K562 (cell line): ENCODE data around the gene SEH1L. TPM values are rescaled to one million over a fixed set of nuclear protein-coding genes. Genes with fewer than 3 reads are reported as not detected.

Experiments
- ATAC-seq: fragments of 200-7000 bp; cut with Tn5 transposase; 3 replicates; pipeline ENCODE4 v1.9.1; 2020; ENCODE audit warnings: moderate library complexity
- BruUV-seq: library from RNA; stranded (reverse); fragments of 400-500 nt; replicated peaks from 2 replicates; lab custom pipeline; 2021; lab: Mats Ljungman, UMichigan
- CTCF ChIA-PET: fragments of 300-600 bp; formaldehyde crosslinking; extraction: SDS; loops from one replicate; lab custom pipeline; 2021; ENCODE audit warnings: low intra/inter-chr PET ratio; lab: Yijun Ruan, JAX
- POLR2A ChIA-PET: fragments of 300-600, 350-650 bp; sonication (Branson Sonifier 250); formaldehyde crosslinking; extraction: SDS; loops from one replicate; lab custom pipeline; 2021; ENCODE audit warnings: antibody characterized with exemption, inconsistent platforms; lab: Yijun Ruan, JAX
- DNase-seq, 4 experiments: peaks; one replicate each; pipeline versions ENCODE4 v3.0.0 to v3.0.0-alpha.2; 2011 to 2018; ENCODE audit warnings: low spot score in 3 of 4, mixed read lengths in 3 of 4; ENCODE audit errors: extremely low read depth in 1 of 4
- FAIRE-seq: peaks from 2 replicates; lab custom pipeline; 2011; peaks lifted over from hg19 to GRCh38; lab: Jason Lieb, UNC
- H2AFZ ChIP-seq: 2 replicates; pipeline ENCODE4 v1.6.0; 2011; ENCODE audit warnings: low read depth, low read length, control low read depth, inconsistent platforms
- H3K27ac ChIP-seq: fragments of 200-600 bp; 3 replicates; pipeline ENCODE4 v1.8.0; 2011; ENCODE audit warnings: low read depth, mild to moderate bottlenecking, control low read depth, inconsistent platforms, low read length, moderate library complexity, mixed read lengths; ENCODE audit errors: extremely low read depth
- H3K27me3 ChIP-seq, 2 experiments: fragments of 300-600 bp in 1 of 2; 2 replicates in 1 of 2; 3 replicates in 1 of 2; pipeline versions ENCODE4 v1.6.0 to v1.8.0; 2011; ENCODE audit warnings: inconsistent platforms in 2 of 2, low read length in 2 of 2, mild to moderate bottlenecking in 1 of 2, mixed read lengths in 1 of 2, moderate library complexity in 1 of 2; ENCODE audit not compliant: control insufficient read depth in 2 of 2, insufficient read depth in 2 of 2
- H3K36me3 ChIP-seq: fragments of 300-600 bp; 3 replicates; pipeline ENCODE4 v1.8.0; 2011; ENCODE audit warnings: mild to moderate bottlenecking, low read length, inconsistent platforms; ENCODE audit not compliant: control insufficient read depth, insufficient read depth
- H3K4me1 ChIP-seq, 2 experiments: fragments of 200-600 bp in 1 of 2; replicated peaks in 1 of 2; 2 replicates in 1 of 2; 3 replicates in 1 of 2; pipeline versions ENCODE4 v1.5.1 to v1.8.0; 2011; ENCODE audit warnings: inconsistent platforms in 2 of 2, low read length in 2 of 2, mild to moderate bottlenecking in 1 of 2, mixed read lengths in 1 of 2, moderate library complexity in 1 of 2; ENCODE audit not compliant: control insufficient read depth in 2 of 2, insufficient read depth in 2 of 2
- H3K4me2 ChIP-seq: 2 replicates; pipeline ENCODE4 v1.6.1; 2011; ENCODE audit warnings: low read length, control low read depth, inconsistent platforms, mixed read lengths; ENCODE audit not compliant: insufficient read depth
- H3K4me3 ChIP-seq: fragments of 200-600 bp; sonication (generic), shearing (Covaris generic); 2 replicates; pipeline ENCODE4 v1.5.1; 2016; ENCODE audit warnings: control low read depth, inconsistent platforms
- H3K79me2 ChIP-seq: fragments of 200-600 bp; 3 replicates; pipeline ENCODE4 v1.8.0; 2011; ENCODE audit warnings: low read length, inconsistent platforms; ENCODE audit not compliant: control insufficient read depth, insufficient read depth
- H3K9ac ChIP-seq, 2 experiments: 2 replicates each; pipeline versions ENCODE4 v1.6.0 to v1.6.1; 2011; ENCODE audit warnings: low read depth in 2 of 2, low read length in 2 of 2, control low read depth in 1 of 2, inconsistent platforms in 1 of 2, mild to moderate bottlenecking in 1 of 2, mixed read lengths in 1 of 2; ENCODE audit not compliant: insufficient read depth in 1 of 2
- H3K9me1 ChIP-seq: one replicate; pipeline ENCODE4 v1.6.0; 2011; ENCODE audit warnings: inconsistent platforms, mild to moderate bottlenecking, low read length, moderate library complexity; ENCODE audit not compliant: control insufficient read depth, insufficient read depth
- H3K9me3 ChIP-seq: replicated peaks from 2 replicates; pipeline ENCODE4 v1.5.1; 2011; ENCODE audit warnings: low read depth, low read length, inconsistent platforms; ENCODE audit not compliant: control insufficient read depth, insufficient read depth
- H4K20me1 ChIP-seq: replicated peaks from 2 replicates; pipeline ENCODE4 v1.6.1; 2011; ENCODE audit warnings: low read length, inconsistent platforms, mixed read lengths; ENCODE audit not compliant: control insufficient read depth, insufficient read depth
- C11orf30 ChIP-seq: fragments of 450-650 bp; IDR thresholded peaks from 2 replicates; pipeline ENCODE4 v1.6.1; 2016; ENCODE audit warnings: low read depth, mild to moderate bottlenecking
- CHCHD3 ChIP-seq: fragments of 250-450 bp; sonication (Bioruptor Pico); IDR thresholded peaks from 2 replicates; pipeline ENCODE4 v2.1.2; 2022; ENCODE audit warnings: mild to moderate bottlenecking
- FOXK2 ChIP-seq, 2 experiments: fragments of 450-650 bp; IDR thresholded peaks in 1 of 2; conservative IDR thresholded peaks in 1 of 2; 2 replicates each; pipeline ENCODE4 v1.6.1; 2016; ENCODE audit warnings: low read depth in 2 of 2, mild to moderate bottlenecking in 1 of 2
- HES1 ChIP-seq: fragments of 450-650 bp; IDR thresholded peaks from 2 replicates; pipeline ENCODE4 v1.6.1; 2016; ENCODE audit warnings: low read depth, mild to moderate bottlenecking, moderate library complexity
- HNRNPH1 ChIP-seq: fragments of 200-400 bp; formaldehyde crosslinking; optimal IDR thresholded peaks from 2 replicates; pipeline ENCODE3; 2017; ENCODE audit warnings: low read depth, mild to moderate bottlenecking, low read length, moderate library complexity
- HOMEZ ChIP-seq: fragments of 250-450 bp; sonication (Bioruptor Pico); IDR thresholded peaks from 2 replicates; pipeline ENCODE4 v1.4.0; 2020; ENCODE audit warnings: mild to moderate bottlenecking, moderate library complexity
- MCM7 ChIP-seq, 2 experiments: fragments of 450-650 bp; IDR thresholded peaks; 2 replicates each; pipeline ENCODE4 v1.6.1; 2016 to 2018
- MECOM ChIP-seq: fragments of 250-450 bp; sonication (Bioruptor Pico); IDR thresholded peaks from 2 replicates; pipeline ENCODE4 v1.8.0; 2022; ENCODE audit warnings: inconsistent platforms
- MYNN ChIP-seq, 2 experiments: sonication (generic); formaldehyde crosslinking in 1 of 2; IDR thresholded peaks; 2 replicates each; pipeline versions ENCODE4 v1.5.0 to v1.6.1; 2016 to 2020; ENCODE audit warnings: antibody characterized with exemption in 1 of 2, missing genetic modification reagents in 1 of 2
- NFATC3 ChIP-seq: fragments of 450-650 bp; IDR thresholded peaks from 2 replicates; pipeline ENCODE4 v1.6.1; 2017; ENCODE audit warnings: mild to moderate bottlenecking
- NFRKB ChIP-seq: fragments of 450-650 bp; IDR thresholded peaks from 2 replicates; pipeline ENCODE4 v1.6.1; 2016; ENCODE audit warnings: low read depth
- NFXL1 ChIP-seq: fragments of 450-650 bp; formaldehyde crosslinking; IDR thresholded peaks from 2 replicates; pipeline ENCODE4 v1.4.0; 2021; ENCODE audit warnings: mild to moderate bottlenecking
- NUFIP1 ChIP-seq: fragments of 450-650 bp; IDR thresholded peaks from 2 replicates; pipeline ENCODE4 v1.6.1; 2018; ENCODE audit not compliant: partially characterized antibody
- SMAD1 ChIP-seq: fragments of 150-350 bp; IDR thresholded peaks from 2 replicates; pipeline ENCODE4 v1.6.1; 2014; ENCODE audit warnings: low read length, low read depth; ENCODE audit not compliant: partially characterized antibody
- SOX6 ChIP-seq: fragments of 450-650 bp; IDR thresholded peaks from 2 replicates; pipeline ENCODE4 v1.6.1; 2014; ENCODE audit warnings: mild to moderate bottlenecking
- ZNF212 ChIP-seq: fragments of 450-650 bp; formaldehyde crosslinking; IDR thresholded peaks from 2 replicates; pipeline ENCODE4 v1.4.0; 2020; ENCODE audit warnings: mild to moderate bottlenecking
- ZNF354B ChIP-seq: fragments of 250-450 bp; sonication (Bioruptor Pico); IDR thresholded peaks from 2 replicates; pipeline ENCODE4 v1.4.0; 2020
- ZNF644 ChIP-seq: fragments of 200-800 bp; sonication (Bioruptor generic); IDR thresholded peaks from 2 replicates; pipeline ENCODE4 v1.6.1; 2016; ENCODE audit warnings: low read depth, missing genetic modification characterization, missing compliant biosample characterization
- WGBS: fragments of 100-300 bp; shearing (Covaris generic); methylation state at CpG from one replicate; pipeline ENCODE4 v1.1.6; 2016; ENCODE audit warnings: low coverage, mixed read lengths; ENCODE audit not compliant: insufficient coverage; ENCODE audit errors: missing lambda C conversion rate; 5-methylcytosine and 5-hydroxymethylcytosine counted together
- in situ Hi-C: fragments of 300-500 bp; cut with MboI; formaldehyde crosslinking; loops from 4 replicates; pipeline ENCODE4 v1.15.0; 2018; ENCODE audit warnings: inconsistent platforms, mixed read lengths
- intact Hi-C: fragments of 100-400 bp; cut with micrococcal nuclease; formaldehyde crosslinking; loops from 2 replicates; pipeline ENCODE4 v1.14.2; 2022
- polyA plus RNA-seq, 8 experiments: library from polyadenylated mRNA; depleted of rRNA in 4 of 8; stranded (reverse) in 5 of 8; unstranded in 3 of 8; fragments of >200 nt; fragmentation: Nextera tagmentation in 2 of 8; fragmentation: Illumina TruSeq in 1 of 8; extraction: Ambion mirVana in 2 of 8; extraction: Trizol in 1 of 8; gene quantifications; 2 replicates each; pipeline versions ENCODE4 v1.2.1 to v1.2.3, GENCODE V29; 2011 to 2014; ENCODE audit warnings: inconsistent platforms in 1 of 8, missing spikeins in 1 of 8
- total RNA-seq, 7 experiments: library from RNA; depleted of rRNA in 6 of 7; stranded (reverse); fragments of >200 nt in 6 of 7; fragmentation: Illumina TruSeq in 2 of 7; extraction: Trizol in 2 of 7; gene quantifications; 2 replicates each; pipeline versions ENCODE4 v1.2.1 to v1.2.3, GENCODE V29; 2011 to 2021; ENCODE audit warnings: low replicate concordance in 1 of 7

Gene SEH1L
- total and polyA plus RNA-seq, 9 of the 15 experiments (the other 6 are each of a cell fraction or from before 2014, with no cell fraction given) = 62.2 to 180 (median 108) TPM

- no TSS peak for BruUV-seq
- FAIRE-seq (no peak), ATAC-seq (no peak), DNase-seq (no peak)
- H3K4me3 ChIP-seq = no peak overlapping the region
- WGBS = 86% methylated on average over 2 of the region's 2 CpGs
- H2AFZ ChIP-seq = no peak overlapping the region
- no peaks in the 10 kb centered on the region for H3K9me3 ChIP-seq
- H3K9me1 ChIP-seq = no peaks in the 10 kb centered on the region
- no peaks in the 10 kb centered on the region for H3K27me3 ChIP-seq
- no peaks in the 10 kb centered on the region for H3K4me1 ChIP-seq
- H3K36me3 ChIP-seq = peaks cover 95% of the 10 kb centered on the region
- no peaks in the 10 kb centered on the region for H3K79me2 ChIP-seq
- no peaks in the 10 kb centered on the region for H4K20me1 ChIP-seq
- POLR2A ChIA-PET = interaction anchor here (1.5 to 2.4 kb wide), 2 partner anchors 9 to 23 kb away, joined by 3 to 8 read pairs; partner anchors contain the start of gene CEP192
- H3K4me2 ChIP-seq = no peak overlapping the region
- no peak overlapping the region for H3K27ac ChIP-seq
- no peak overlapping the region for H3K9ac ChIP-seq
- CTCF ChIA-PET = no interaction called here
- in situ Hi-C loops (no loop called here), intact Hi-C loops (no loop called here)
- TF ChIP-seq ZNF644 (tag) = no peak
Observed at GRCh38 chr18:13014232-13014631, 66.4 kb downstream of the SEH1L start.

- TF ChIP-seq NUFIP1 (no peak), MCM7 (IDR thresholded peaks at IDR 0.05) (no peak), FOXK2 (conservative IDR thresholded peaks at IDR 0.05 in 1 of 2, IDR thresholded peaks at IDR 0.05 in 1 of 2; ENCODE audit: low read depth in 2 of 2) (no peak), HOMEZ (CRISPR knock-in tag) (no peak), HNRNPH1 (no peak), SMAD1 (no peak), ZNF212 (no peak), CHCHD3 (CRISPR knock-in tag) (no peak), MYNN (IDR thresholded peaks at IDR 0.05) (no peak), MYNN (CRISPR knock-in tag; IDR thresholded peaks at IDR 0.05) (no peak), NFXL1 (CRISPR knock-in tag) (no peak), HES1 (no peak), C11orf30 (no peak), NFATC3 (no peak), MECOM (CRISPR knock-in tag) (no peak), NFRKB (no peak), SOX6 (no peak), ZNF354B (CRISPR knock-in tag) (no peak)
Observed at GRCh38 chr18:13014818-13015217, 67.0 kb downstream of the SEH1L start.

More at GRCh38 chr18:13014818-13015217, 67.0 kb downstream of the SEH1L start:
- Histone ChIP-seq H3K36me3 (peaks cover 94% of the 10 kb centered on the region), H3K9me1 (no peaks in the 10 kb centered on the region), H3K4me1 (no peaks in the 10 kb centered on the region), H3K4me3 (no peak overlapping the region), H3K4me2 (no peak overlapping the region), H2AFZ (no peak overlapping the region), H3K79me2 (no peaks in the 10 kb centered on the region), H3K27ac (no peak overlapping the region), H3K9ac (no peak overlapping the region), H3K27me3 (no peaks in the 10 kb centered on the region), H4K20me1 (no peaks in the 10 kb centered on the region), H3K9me3 (no peaks in the 10 kb centered on the region)
- FAIRE-seq (no peak), DNase-seq (no peak), ATAC-seq (no peak)
- WGBS = 91% methylated on average over 4 of the region's 4 CpGs
- BruUV-seq = no TSS peak
- CTCF ChIA-PET = no interaction called here
- POLR2A ChIA-PET = interaction anchor here (2.4 kb wide), 1 partner anchor 24 kb away, joined by 8 read pairs; the partner anchor contains the start of gene CEP192
- intact Hi-C loops = no loop called here
- in situ Hi-C loops = no loop called here
